NT2/D1 (cell line): ENCODE results near the gene TEC.
"Not testable (repeated sequence)": the region's sequence is repeated elsewhere in the genome, so short reads cannot be mapped to it uniquely, and the experiment has no call there.

ENCODE experiments used
- DNase-seq: peaks from one replicate; pipeline ENCODE4 v3.0.0-alpha.2; 2011; ENCODE audit warnings: low read depth, low spot score
- H3K27me3 ChIP-seq: 2 replicates; pipeline ENCODE4 v1.6.0; 2011; ENCODE audit warnings: mild to moderate bottlenecking; ENCODE audit not compliant: insufficient read length, insufficient read depth
- H3K36me3 ChIP-seq: 2 replicates; pipeline ENCODE4 v1.6.1; 2011; ENCODE audit warnings: mild to moderate bottlenecking, low read length, mixed read lengths; ENCODE audit not compliant: insufficient read depth, insufficient read length
- H3K4me1 ChIP-seq: 2 replicates; pipeline ENCODE4 v1.5.1; 2011; ENCODE audit not compliant: insufficient read depth, insufficient read length
- H3K4me3 ChIP-seq: 2 replicates; pipeline ENCODE4 v1.5.1; 2011; ENCODE audit warnings: low read depth; ENCODE audit not compliant: insufficient read length
- H3K9ac ChIP-seq: 2 replicates; pipeline ENCODE4 v1.6.0; 2011; ENCODE audit warnings: low read depth; ENCODE audit not compliant: insufficient read length
- H3K9me3 ChIP-seq: 2 replicates; pipeline ENCODE4 v1.5.1; 2011; ENCODE audit warnings: mild to moderate bottlenecking, low read length; ENCODE audit not compliant: insufficient read depth
- SUZ12 ChIP-seq: IDR thresholded peaks from 2 replicates; pipeline ENCODE4 v1.6.1; 2011; ENCODE audit not compliant: insufficient read length, insufficient read depth; ENCODE audit errors: extremely low read depth
- YY1 ChIP-seq: IDR thresholded peaks from 2 replicates; pipeline ENCODE4 v1.6.1; 2011; ENCODE audit not compliant: insufficient read length, insufficient read depth
- ZNF274 ChIP-seq: IDR thresholded peaks from 2 replicates; pipeline ENCODE4 v1.6.1; 2011; ENCODE audit warnings: mild to moderate bottlenecking, low read depth, low read length

TEC gene

GRCh38 chr4:48169636-48170035, 100.0 kb downstream of the TEC start:
- Histone ChIP-seq H3K9ac (no peak overlapping the region), H3K4me3 (no peak overlapping the region), H3K27me3 (no peaks in the 10 kb centered on the region), H3K4me1 (no peaks in the 10 kb centered on the region), H3K36me3 (no peaks in the 10 kb centered on the region), H3K9me3 (no peaks in the 10 kb centered on the region)
- DNase-seq: no peak
- TF ChIP-seq YY1: no peak
- TF ChIP-seq SUZ12: no peak
- TF ChIP-seq ZNF274: no peak

DNA sequence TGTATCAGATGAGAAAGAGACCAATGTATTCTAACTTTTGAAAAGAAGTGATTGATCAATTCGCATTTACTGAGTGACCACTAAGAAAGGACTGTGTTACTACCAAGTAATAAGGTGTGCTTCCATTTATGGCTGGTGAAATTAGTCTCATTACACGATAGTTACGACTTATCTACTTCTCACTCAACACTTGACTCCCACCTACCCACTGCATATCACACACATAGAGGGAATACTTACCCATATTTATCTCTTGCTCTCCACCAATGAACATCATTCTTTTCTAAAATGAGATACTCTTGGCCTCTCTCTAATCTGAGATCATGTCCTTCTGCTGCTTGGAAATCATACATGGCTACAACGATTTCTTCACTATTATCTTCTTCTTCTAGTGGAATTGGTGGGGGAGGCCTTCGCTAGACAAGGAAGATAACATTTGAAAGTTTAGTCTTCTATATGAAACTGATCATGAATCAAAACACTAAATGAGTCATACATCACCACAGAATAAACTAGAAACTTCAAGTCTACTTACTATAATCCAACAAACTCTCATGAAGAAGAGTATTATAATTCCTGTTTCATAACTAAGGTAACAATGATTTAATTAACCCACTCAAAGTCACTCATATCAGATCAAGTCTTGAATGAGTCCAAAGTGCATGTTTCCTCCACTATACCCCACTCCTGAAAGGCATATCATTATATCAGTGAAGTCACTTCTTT, 101.9 kb downstream of the TEC start:
- Histone ChIP-seq H3K4me3 (no peak overlapping the region), H3K27me3 (no peaks in the 10 kb centered on the region), H3K9ac (no peak overlapping the region), H3K36me3 (no peaks in the 10 kb centered on the region), H3K4me1 (no peaks in the 10 kb centered on the region), H3K9me3 (no peaks in the 10 kb centered on the region)
- DNase-seq: no peak
- TF ChIP-seq SUZ12 (no peak), YY1 (no peak), ZNF274 (no peak)

- not testable (repeated sequence) for H3K4me1 ChIP-seq, H3K9me3 ChIP-seq, H3K4me3 ChIP-seq, H3K9ac ChIP-seq, H3K27me3 ChIP-seq, H3K36me3 ChIP-seq, DNase-seq
These were observed 105.1 kb downstream of the TEC start for GRCh38 chr4:48164561-48164960.

DNA sequence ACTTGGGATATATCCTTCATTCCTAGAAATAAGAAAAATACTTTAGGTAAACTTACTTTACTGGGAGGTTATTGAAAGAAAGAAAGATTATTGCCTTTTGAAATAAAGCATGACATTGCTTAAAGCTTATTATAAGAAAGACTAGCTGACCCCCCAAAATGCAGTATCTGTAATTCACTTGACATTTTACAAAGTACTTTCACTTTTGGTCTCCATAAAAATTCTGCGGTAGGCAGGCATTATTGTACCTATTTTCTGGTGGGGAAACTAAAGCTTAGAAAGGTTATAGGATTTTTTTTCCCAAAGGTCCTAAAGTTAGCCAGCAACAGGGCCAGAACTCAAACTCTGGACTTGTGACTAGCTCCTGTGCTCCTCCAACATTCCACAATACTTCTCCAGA, 105.9 kb downstream of the TEC start:
- DNase-seq: no peak
- no peaks in the 10 kb centered on the region for H3K9me3 ChIP-seq
- H3K4me3 ChIP-seq: no peak overlapping the region
- H3K36me3 ChIP-seq: no peaks in the 10 kb centered on the region
- no peaks in the 10 kb centered on the region for H3K27me3 ChIP-seq
- no peaks in the 10 kb centered on the region for H3K4me1 ChIP-seq
- H3K9ac ChIP-seq: no peak overlapping the region
- TF ChIP-seq ZNF274 (no peak), YY1 (no peak), SUZ12 (no peak)

DNA sequence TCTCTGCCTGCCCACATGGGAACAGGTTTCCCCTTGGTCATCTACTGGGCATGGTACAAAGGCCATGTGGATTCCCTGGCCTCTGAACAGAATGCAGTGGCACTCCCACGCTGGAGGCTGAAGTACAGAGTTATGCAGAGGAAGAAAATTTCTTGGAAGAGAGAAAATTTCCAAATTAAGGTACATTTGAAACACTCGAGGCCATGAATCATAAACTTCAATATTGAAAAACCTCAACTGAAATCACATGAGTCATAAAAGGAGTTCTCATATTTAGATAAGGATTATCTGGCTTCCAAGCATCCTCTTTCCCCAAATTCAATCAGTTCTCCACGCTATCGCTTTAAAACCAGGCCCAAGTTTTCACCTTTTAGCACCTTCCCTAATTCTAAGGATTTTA, 107.5 kb downstream of the TEC start:
- Histone ChIP-seq H3K9me3 (no peaks in the 10 kb centered on the region), H3K27me3 (no peaks in the 10 kb centered on the region), H3K36me3 (no peaks in the 10 kb centered on the region), H3K4me3 (no peak overlapping the region), H3K4me1 (no peaks in the 10 kb centered on the region), H3K9ac (no peak overlapping the region)
- DNase-seq: no peak
- TF ChIP-seq ZNF274 (no peak), YY1 (no peak), SUZ12 (no peak)

GRCh38 chr4:48157271-48157670, 112.4 kb downstream of the TEC start:
- TF ChIP-seq ZNF274: no peak
- TF ChIP-seq SUZ12: no peak
- H3K9me3 ChIP-seq: peaks cover 24% of the 10 kb centered on the region
- H3K36me3 ChIP-seq: no peaks in the 10 kb centered on the region
- no peak overlapping the region for H3K4me3 ChIP-seq
- H3K9ac ChIP-seq: no peak overlapping the region
- DNase-seq: no peak
- no peaks in the 10 kb centered on the region for H3K4me1 ChIP-seq
- no peaks in the 10 kb centered on the region for H3K27me3 ChIP-seq

- H3K9me3 ChIP-seq: peaks cover 24% of the 10 kb centered on the region
- no peak overlapping the region for H3K4me3 ChIP-seq
- no peaks in the 10 kb centered on the region for H3K4me1 ChIP-seq
- H3K27me3 ChIP-seq: no peaks in the 10 kb centered on the region
- TF ChIP-seq ZNF274 (no peak), YY1 (no peak), SUZ12 (no peak)
- H3K36me3 ChIP-seq: no peaks in the 10 kb centered on the region
- DNase-seq: no peak
- no peak overlapping the region for H3K9ac ChIP-seq
These were observed 113.2 kb downstream of the TEC start for GRCh38 chr4:48156423-48156822.
